WERI-Rb-1 (cell line): ENCODE measurements around the gene DIRAS1.

ENCODE experiments used
- DNase-seq: peaks from one replicate; pipeline ENCODE4 v3.0.0-alpha.2; 2020
- H3K27ac ChIP-seq: fragments of 250-450 bp; sonication (Bioruptor Pico); 2 replicates; pipeline ENCODE4 v1.5.1; 2020; ENCODE audit warnings: mild to moderate bottlenecking, moderate library complexity
- H3K27me3 ChIP-seq: fragments of 250-450 bp; sonication (Bioruptor Pico); 2 replicates; pipeline ENCODE4 v1.5.1; 2021; ENCODE audit warnings: mild to moderate bottlenecking, low read depth, moderate library complexity; ENCODE audit not compliant: insufficient read depth, severe bottlenecking
- H3K36me3 ChIP-seq: fragments of 250-450 bp; sonication (Bioruptor Pico); 2 replicates; pipeline ENCODE4 v1.5.1; 2020; ENCODE audit warnings: mild to moderate bottlenecking, moderate library complexity
- H3K4me3 ChIP-seq: 2 replicates; pipeline ENCODE4 v1.5.1; 2011; ENCODE audit warnings: low read depth, mild to moderate bottlenecking, control low read depth, low read length
- H3K9me3 ChIP-seq: fragments of 250-450 bp; sonication (Bioruptor Pico); 2 replicates; pipeline ENCODE4 v1.5.1; 2021; ENCODE audit warnings: mild to moderate bottlenecking, moderate library complexity; ENCODE audit not compliant: severe bottlenecking
- CTCF ChIP-seq: IDR thresholded peaks from 2 replicates; pipeline ENCODE4 v1.5.1; 2011; ENCODE audit warnings: low read depth, mild to moderate bottlenecking, control low read depth, inconsistent platforms, low read length

DIRAS1 gene

DNA sequence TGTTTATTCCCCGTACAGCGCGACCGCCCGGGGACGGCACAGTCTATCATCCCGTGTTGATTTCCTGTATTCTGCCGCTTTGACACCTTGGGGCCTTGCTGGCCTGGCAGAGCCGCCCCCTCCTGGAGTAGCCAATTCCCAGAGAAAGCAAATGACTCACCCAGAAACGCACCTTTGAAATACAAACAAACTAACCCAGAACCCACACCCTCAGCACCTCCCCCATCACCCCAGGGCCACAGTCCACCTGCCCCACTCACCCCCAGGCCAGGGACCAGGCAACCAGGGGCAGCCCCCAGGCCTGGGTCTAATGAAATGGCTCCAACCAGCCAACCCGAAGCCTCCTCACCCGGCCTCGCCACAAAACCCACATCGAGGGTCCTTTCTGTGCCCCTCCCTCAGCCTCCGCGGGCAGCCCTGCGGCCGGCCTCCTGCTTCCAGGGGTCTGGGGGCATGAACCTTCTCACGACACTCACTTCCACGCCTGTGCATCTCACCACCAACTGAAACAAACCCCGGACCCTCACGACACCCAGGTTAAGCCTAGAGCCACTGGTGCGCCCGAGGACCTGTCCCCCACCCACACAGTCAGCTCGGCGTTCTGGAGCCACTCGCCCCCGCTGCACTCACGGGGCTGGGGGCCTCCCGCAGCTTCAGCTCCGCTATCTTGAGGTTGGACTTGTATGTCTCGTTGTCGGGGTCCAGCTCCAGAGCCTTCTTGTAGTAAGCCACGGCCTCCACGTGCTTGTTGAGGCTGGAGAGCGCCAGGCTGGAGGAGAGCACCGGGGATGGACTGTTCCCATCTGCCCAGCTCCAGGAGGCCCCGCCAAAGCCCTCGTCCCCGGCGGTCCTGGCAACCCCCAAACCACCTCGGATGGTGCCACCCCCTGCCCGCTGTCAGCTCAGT lies 41.0 kb upstream of the DIRAS1 start:
- Histone ChIP-seq H3K36me3 (peaks cover 88% of the 10 kb centered on the region), H3K9me3 (no peaks in the 10 kb centered on the region), H3K4me3 (no peak overlapping the region), H3K27ac (no peak overlapping the region), H3K27me3 (no peaks in the 10 kb centered on the region)
- no peak for TF ChIP-seq CTCF
- DNase-seq = no peak

DNA sequence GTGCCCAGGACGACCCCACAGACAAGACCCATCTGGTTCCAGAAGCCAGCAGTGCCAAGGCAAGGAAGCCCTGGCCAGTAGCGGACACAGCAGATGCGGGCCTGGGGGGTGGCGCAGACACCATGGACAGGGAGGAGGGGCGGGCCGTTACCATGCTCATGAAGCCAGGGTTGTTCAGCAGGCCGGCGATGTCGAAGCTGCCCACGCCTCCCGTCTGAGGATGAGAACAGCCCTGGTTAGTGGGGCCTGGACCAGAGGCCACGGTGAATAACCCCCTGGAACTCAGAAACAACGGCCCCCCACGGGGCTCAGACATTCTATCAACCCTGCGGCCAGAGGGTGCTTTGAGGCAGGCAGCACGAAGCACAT lies 40.1 kb upstream of the DIRAS1 start:
- no peaks in the 10 kb centered on the region for H3K9me3 ChIP-seq
- H3K36me3 ChIP-seq = peaks cover 88% of the 10 kb centered on the region
- no peak for TF ChIP-seq CTCF
- H3K27me3 ChIP-seq = no peaks in the 10 kb centered on the region
- no peak overlapping the region for H3K27ac ChIP-seq
- DNase-seq = no peak
- H3K4me3 ChIP-seq = no peak overlapping the region

DNA sequence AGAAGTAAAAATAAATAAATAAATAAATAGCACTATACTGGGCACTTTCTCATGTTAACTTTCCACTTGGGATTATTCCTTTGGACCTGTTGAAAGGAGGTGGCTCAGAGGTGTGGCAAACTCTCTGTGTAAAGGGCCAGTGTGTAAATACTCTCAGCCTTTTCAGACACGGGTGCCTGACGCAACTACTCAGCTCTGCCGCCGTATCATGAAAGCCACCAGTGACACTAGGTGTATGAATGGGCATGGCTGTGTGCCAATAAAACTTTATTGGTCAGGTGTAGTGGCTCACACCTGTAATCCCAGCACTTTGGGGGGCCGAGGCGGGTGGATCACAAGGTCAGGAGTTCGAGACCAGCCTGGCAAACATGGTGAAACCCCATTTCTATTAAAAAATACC lies 38.8 kb upstream of the DIRAS1 start:
- no peaks in the 10 kb centered on the region for H3K9me3 ChIP-seq
- no peak overlapping the region for H3K4me3 ChIP-seq
- H3K36me3 ChIP-seq = peaks cover 87% of the 10 kb centered on the region
- no peak overlapping the region for H3K27ac ChIP-seq
- no peak for DNase-seq
- no peaks in the 10 kb centered on the region for H3K27me3 ChIP-seq
- TF ChIP-seq CTCF = no peak

GRCh38 chr19:2759362-2759761 lies 38.2 kb upstream of the DIRAS1 start:
- no peak overlapping the region for H3K4me3 ChIP-seq
- no peaks in the 10 kb centered on the region for H3K9me3 ChIP-seq
- no peak for DNase-seq
- H3K27me3 ChIP-seq = no peaks in the 10 kb centered on the region
- TF ChIP-seq CTCF = no peak
- H3K36me3 ChIP-seq = peaks cover 87% of the 10 kb centered on the region
- H3K27ac ChIP-seq = no peak overlapping the region

DNA sequence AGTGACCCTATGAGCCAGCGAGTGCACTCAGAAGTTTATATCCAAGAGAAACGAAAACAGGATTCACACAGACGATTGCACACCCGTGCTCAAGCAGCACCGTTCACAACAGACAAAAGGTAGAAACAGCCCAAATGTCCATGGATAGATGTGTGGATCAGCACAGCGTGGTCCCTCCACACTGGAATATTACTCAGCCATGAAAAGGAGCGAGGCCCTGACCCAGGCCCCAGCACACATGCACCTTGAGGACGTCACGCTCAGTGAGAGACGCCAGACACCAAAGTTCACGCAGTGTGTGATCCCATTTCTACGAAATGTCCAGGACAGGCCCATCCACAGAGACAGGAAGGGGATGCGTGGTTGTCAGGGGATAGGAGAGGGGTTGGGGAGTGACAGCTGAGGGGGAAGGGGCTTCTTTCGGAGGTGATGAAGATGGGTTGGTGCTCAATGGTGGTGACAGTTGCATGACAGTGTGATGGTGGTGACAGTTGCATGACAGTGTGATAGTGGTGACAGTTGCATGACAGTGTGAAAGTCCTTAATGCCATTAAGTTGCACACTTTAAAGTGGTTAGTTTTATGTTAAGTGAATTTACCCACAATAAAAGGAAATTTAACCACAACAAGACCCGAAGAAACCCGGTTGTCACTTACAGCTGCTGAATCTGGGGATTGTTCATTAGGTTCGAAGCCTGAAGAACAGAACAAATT lies 37.6 kb upstream of the DIRAS1 start:
- no peaks in the 10 kb centered on the region for H3K27me3 ChIP-seq
- H3K27ac ChIP-seq = no peak overlapping the region
- H3K4me3 ChIP-seq = no peak overlapping the region
- no peak for DNase-seq
- H3K36me3 ChIP-seq = peaks cover 86% of the 10 kb centered on the region
- no peaks in the 10 kb centered on the region for H3K9me3 ChIP-seq
- no peak for TF ChIP-seq CTCF
